DMS 273 (cell line): ENCODE measurements around the gene GRN.
"Not testable (repeated sequence)": the region's sequence is repeated elsewhere in the genome, so short reads cannot be mapped to it uniquely, and the experiment has no call there.

Source experiments
- DNase-seq: peaks from one replicate; lab custom pipeline; 2025; ENCODE audit not compliant: unreplicated experiment; lab: John Stamatoyannopoulos, UW

GRN gene

DNA sequence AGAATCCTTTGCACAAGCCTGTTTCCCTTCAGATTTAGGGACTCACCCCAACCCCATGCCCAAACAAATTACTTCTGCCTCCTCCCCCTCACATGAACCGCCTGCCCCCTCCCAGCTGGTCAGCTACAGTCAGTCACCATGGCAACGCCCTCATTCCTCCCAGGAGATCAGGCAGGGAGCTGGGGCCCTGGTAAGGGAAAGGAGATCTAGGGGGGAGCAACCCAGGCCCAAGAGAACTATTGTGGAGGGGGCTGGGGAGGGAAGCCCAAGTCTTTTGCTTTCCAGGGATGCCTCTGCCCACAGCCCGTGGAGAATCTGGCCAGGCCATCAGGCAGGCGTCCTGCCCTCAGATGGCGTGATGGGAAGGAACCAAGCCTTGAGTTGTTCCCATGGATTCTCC is 15.7 kb downstream of the GRN start:
- peak; percentile 67 for DNase-seq

DNA sequence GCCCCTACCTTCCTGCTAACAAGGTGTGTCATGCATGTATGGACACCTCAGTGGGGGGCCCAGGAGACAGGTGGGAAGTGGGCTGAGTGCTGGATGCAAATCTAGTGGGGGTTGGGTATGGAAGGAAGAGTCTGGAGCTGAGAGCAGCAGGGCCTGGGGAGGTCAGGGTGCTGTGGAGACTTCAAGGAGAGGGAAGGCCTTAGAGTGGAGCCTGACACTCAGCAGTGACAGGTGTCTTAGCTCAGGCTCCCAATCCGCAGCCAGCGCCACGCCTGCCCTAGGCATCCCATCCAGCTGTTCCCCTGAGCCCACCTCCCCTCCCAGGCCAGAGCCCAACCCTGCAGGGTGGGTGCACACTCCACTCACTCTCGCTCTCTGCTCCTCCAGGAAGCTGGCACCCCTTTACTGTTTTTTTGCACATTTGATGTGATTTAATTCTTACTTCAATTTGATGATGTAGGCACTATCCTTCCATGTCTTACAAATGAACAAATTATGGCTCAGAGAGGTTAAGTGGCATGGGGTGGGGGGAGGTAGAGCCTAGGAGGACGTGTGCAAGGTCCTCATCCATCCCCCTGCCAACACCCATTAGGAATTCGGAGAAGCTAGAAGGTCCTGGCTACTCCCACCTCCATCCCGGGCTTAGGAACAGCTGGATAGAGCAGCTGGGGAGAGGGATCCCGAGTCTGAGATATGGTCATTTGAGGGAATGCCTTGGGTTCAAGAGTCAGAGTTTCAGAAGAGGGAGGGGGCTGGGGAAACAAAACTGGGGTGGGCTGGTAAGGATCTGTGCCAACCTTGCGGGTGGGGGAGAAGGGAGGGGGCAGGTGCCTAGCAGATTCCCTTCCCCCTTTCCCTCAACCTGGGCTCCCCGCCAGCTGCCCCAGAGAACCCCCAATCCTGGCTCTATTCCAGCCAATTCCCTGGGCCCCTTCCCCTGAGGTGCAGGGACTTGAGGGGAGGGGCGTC is 16.5 kb downstream of the GRN start:
- DNase-seq = peak; percentile 68

DNA sequence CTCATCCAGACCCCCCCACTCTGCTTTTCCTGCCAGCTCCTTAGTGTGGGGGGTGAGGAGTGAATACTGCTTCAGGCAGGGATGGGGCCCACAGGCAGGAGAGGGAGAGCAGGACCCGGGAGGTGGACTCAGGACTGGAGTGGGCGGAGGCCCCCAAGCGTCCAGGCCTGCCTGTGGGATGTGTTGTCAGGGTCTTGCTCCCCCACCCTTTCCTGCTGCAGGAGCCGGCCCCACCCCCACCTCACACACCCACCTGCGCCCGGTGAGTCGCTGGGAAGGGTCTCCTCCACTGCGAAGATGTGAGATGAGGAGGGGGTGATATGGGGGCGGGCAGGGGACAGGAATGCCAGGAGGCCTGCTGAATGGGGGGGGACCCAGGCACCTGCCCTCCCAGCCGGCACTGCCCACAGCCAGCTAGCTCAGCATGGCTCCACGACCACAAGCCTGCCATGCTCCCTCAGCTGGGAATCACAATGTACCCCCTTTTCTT is 17.4 kb downstream of the GRN start:
- DNase-seq = no peak

DNA sequence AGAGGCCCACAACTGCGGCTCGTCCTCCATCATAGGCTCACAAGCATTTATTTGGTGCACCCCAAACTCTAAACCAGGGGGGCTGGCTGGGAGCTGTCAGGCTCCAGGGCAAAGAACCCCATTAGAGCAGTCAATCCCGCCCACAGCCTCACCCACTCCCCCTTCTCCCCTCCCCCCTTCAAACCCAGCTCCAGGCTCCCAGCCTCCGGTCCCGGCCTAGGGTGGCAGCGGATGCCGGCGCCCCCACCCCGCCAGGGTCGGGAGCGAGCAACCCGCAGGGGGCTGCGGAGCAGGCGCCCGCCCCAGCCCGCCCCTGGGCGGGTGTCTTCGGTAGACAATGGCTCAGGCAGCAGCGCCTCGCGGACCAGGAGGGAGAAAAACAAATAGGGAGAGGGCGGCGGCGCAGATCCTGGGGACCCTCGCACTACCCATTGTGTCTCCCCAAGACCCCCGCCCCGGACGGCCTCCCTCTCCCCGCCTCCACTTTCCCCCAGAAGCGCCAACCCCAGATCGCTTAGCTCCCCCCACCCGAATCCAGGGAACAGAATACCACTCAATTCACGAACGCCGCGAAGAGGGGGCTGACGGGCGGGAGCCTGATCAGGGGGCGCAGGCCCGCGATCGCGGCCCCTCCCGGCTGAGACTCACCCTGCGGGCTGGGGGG is 18.0 kb downstream of the GRN start:
- peak; percentile 71 for DNase-seq

DNA sequence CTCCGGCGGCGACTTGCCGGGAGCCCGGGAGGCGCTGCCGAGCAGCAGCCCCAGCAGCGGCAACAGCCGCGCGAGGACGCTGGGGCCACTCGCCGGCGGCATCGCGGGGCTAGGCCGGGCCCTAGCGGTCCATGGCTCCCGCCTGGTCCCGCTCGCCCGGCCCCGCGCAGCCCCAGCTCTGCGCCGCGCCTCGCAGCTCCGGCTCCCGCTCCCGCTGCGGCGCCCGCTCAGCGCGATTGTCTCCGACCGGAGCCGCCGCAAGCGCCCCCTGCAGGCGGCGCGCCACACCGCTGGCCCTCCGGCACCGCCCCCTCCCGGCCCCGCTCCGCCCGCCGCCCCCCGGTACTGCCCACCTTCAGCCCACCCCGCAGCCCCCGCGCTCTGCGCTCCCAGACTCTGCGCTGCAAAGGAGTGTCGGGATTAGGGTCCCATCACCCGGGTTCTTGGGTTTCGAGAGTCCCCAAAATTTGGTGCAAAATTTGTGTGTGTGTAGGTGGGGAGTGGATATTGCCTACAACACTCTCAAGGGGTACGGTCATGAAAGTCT is 18.6 kb downstream of the GRN start, which contains the start of gene FAM171A2:
Gene FAM171A2, minus strand, starts transcription at position 241 of the 547 bp plus-strand sequence. Its CDS starts 139 bp downstream, at position 102.
- DNase-seq = peak; percentile 90

DNA sequence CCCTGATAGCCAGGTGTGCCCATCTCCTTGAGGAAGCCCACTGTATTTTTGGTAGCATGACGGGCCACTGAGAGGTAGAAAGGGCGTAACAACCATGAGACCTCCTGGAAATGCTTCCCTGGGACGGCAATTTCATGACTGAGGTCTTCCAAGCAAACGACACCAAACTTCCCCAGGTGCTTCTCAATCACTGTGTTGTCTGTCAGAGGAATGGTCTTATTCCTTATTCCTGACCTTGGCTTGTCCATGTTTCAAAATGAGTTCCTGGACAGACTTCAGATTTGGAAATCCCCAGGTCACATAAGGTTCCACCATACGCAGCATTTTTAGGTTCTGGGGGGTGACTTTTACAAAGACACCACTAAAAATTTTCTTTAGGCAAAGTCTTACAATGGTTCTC is 19.9 kb downstream of the GRN start:
- not testable (repeated sequence) for DNase-seq

DNA sequence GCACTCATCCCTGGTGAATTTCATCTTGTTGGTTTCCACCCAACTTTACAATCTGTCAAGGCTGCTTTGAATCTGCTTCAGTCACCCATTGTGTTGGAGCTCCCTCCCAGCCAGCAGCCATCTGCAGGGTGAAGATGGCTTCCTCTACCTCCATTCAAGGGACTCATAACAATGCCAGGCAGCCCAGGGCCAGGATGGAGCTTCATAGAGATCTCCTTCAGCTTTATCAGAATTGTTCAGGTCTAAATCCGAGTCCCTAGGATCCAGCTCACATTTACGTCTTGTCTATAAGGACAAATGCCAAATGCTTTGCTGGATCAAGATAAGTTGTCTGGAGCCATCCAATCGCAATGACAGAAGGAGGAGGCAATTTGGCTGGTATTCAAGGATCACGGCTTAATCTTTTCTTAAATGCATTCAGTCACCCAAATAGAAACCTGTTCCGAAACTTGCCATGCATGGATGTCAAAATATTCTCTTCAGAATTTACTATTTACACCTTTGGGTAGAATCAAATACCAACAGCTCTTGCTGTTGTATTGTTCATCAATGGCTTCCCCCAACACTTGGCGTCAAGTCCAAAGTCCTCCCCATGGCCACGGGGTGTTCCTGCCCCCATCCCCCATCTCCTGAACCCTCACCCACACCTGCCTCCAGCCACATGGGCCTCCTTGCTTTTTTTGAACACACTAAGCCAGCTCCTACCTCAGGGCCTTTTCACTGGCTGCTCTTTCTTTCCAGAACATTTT is 22.3 kb downstream of the GRN start:
- peak; percentile 62 for DNase-seq

DNA sequence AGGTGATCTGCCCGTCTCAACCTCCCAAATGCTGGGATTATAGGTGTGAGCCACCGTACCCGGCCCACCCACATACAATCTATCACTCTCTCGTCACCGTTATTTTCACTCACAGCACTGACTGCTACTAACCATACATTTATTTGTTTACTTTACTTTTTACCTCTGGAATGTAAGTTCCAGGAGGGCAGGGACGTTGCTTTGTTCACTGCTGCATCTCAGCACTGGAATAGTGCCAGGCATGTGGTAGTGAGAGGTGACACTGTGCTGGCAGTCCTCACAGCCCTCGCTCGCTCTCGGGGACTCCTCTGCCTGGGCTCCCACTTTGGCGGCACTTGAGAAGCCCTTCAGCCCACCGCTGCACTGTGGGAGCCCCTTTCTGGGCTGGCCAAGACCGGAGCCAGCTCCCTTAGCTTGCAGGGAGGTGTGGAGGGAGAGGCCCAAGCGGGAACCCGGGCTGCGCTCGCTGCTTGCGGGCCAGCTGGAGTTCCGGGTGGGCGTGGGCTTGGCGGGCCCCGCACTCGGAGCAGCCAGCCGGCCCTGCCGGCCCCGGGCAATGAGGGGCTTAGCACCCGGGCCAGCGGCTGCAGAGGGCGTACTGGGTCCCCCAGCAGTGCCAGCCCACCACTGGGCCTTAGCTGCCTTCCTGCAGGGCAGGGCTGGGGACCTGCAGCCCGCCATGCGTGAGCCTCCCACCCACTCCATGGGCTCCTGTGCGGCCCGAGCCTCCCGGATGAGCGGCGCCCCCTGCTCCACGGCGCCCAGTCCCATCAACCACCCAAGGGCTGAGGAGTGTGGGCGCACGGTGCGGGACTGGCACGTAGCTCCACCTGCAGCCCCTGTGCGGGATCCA is 23.5 kb downstream of the GRN start:
- DNase-seq = not testable (repeated sequence)

DNA sequence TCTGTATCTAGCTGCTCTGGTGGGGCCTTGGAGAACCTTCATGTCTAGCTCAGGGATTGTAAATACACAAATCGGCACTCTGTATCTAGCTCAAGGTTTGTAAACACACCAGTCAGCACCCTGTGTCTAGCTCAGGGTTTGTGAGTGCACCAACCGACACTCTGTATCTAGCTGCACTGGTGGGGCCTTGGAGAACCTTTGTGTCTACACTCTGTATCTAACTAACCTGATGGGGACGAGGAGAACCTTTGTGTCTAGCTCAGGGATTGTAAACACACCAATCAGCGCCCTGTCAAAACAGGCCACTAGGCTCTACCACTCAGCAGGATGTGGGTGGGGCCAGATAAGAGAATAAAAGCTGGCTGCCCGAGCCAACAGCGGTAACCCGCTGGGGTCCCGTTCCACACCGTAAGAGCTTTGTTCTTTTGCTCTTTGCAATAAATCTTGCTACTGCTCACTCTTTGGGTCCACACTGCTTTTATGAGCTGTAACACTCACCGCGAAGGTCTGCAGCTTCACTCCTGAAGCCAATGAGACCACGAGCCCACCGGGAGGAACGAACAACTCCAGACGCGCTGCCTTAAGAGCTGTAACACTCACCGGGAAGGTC is 24.4 kb downstream of the GRN start:
- not testable (repeated sequence) for DNase-seq

DNA sequence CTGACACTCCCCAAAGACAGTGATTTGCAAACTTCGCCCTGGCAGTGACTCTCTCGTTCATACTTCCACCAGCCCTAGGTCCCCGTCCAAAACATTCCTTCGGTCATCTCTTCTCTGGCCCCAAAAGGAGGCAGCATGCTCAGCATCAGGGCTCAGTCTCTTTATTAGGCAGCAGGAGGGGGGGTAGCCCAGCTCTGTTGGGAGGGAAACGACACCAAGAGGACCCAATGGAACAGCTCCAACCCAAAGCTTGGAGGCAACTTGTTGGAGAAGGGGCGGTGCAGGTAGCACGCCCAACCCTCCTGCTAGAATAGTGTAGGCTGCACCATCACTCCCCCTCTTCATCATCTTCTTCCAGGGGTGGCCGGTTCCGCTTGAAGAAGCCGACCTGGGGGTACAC is 26.9 kb downstream of the GRN start:
- no peak for DNase-seq

DNA sequence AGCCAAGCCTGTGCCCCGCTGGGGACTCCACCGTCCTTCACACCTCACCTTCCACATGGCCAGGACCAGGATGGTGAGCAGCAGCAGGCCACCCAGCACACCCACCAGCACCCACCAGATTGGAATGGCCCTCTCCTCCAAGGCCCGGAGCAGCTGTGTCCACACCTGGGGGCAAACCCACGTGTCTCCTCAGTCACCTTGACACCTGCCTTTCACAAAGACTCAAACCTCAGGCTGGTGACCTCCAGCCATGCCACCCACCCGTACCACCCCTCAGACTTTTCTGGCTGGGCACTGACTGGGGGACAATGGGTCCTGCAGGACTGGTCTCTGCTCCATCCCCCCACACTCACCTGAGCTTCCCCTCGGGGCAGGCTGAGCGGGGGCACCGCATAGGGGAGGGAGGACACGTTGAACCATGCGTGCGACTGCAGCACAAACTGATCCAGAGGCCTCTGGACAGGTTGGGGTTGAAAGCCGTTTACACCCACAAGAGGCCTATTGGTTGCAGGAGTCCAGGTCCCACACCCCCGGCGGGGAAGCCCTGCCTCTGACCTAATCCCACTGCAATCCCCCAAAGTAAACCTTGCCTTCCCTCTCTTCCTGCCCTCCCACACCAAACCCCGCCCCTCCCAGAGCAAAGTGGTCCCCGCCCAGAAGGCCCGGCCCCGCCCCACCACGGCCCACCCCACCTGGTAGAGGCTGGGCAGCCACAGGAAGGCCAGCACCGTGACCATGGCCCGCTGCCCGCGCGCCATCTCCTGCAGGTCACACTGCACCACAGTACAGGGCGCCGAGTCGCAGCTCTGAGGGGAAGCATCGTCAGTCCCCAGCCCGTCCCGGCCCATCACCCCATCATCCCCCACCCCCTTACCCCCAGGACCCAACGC is 29.4 kb downstream of the GRN start:
- DNase-seq = no peak

DNA sequence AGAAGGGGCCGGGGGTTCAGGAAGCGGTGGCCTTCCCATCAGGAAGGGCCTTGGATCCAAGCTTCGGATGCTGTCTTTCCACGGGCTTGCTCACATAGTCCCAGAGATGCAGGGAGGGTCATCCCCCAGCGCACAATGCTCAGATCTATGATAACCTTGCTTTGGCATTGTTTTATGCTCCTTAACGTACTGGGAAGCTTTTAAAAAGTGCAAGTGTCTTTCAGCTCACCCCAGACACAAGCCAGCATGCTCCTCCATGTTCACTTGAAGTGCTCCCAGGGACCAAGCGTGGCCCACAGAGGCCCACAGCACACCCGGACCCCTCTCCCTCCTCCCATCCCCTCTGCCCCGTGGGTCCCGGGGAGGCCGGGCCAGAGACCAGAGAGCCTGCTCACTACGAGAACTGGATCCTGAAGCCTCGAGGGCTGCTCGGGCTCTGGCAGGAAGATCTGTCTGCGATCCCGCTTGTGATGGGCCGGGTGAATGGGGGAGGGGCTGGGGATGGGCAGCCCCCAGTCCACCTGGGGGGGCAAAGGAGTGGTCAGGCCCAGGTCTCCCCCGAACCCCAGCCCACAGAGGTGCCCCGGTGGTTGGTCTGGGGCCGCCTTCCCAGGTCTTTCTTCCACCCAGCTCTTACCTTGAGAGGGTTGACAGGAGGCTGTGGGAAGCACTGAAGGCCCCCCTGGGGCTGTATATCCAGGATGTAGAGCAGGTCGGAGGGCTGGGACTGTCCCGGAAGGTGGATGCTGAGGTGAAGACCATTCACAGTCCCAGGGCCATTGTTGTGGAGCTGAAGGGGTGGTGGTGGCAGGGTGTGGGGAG is 30.3 kb downstream of the GRN start:
- DNase-seq = no peak

DNA sequence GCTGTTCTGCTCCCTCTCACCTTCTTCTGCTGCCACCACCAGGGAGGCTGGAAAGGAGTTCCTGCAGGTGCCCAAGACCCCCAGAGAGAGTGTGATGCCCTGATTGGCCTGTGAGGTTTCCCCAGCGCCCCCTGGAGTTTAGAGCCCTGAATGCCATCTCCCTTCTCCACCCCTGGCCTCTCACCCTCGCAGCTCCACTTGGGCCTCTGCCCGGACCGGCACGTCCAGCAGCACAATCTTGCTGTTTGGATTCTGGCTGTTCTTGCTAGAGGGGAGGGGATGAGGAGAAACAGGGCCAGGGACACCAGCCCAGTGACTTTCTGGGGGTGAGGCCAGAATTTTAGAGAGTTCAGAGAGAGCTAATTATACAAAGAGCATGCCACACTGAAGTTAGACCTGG is 31.0 kb downstream of the GRN start:
- peak; percentile 56 for DNase-seq

DNA sequence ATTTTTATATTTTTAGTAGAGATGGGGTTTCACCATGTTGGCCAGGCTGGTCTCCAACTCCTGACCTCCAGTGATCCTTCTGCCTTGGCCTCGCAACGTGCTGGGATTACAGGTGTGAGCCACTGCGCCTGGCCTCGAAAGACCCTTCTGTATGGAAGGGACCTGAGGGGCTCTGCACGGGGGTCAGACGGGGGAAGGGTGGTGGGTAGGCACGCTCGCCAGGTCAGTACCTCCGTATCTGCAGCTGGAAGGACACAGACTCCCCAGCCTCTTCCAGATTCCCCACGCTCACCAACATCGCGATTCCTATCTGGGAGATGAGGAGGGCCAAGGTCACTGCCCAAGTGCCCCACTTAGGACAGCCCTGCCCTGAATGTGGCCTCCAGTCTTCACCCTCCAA is 31.7 kb downstream of the GRN start:
- DNase-seq = no peak

DNA sequence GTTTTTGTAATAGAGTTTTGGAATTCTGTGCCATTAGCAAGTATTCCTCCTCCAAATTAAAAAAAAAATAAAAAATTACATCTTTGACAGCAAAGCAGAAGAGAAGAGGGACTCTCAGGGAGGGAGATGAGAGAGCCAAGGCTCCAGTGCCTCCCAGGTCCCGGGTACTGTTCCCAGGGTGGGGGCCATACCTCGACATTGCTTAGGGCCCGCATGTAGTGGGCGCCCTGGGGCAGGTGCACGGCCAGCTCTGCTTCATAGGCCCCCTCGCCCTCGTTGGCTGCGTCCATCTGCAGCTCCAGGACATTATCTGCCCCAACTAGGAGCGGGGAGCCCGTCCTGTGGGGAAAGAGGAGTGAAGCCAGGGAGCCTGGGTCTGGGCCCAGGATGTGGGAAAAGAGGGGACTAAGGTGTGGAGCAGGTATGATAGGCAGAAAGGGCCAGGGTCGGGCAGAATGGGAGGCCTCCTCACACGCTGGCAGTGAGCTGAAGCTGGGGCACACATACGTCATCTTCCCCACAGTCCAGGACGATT is 33.1 kb downstream of the GRN start:
- DNase-seq = no peak

DNA sequence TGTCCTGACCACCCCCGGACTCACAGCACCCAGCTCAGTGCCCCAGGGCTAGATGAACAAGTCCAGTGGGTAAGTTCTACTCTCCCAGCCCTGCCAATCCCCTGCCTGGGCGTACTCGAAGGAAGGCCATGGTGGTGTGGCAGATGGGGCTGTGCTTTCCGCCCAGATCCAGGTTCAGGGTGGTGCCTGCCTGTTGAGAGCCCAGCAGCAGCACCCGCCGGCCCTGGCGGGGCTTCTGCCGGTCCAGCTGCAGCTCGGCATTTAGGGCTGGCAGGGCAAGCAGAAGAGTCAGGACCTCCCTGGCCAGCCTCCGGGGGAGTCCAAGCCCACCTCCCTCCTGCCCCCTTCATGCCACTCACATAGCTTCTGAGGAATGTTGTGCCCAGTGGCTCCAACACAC is 34.8 kb downstream of the GRN start:
- DNase-seq = no peak

DNA sequence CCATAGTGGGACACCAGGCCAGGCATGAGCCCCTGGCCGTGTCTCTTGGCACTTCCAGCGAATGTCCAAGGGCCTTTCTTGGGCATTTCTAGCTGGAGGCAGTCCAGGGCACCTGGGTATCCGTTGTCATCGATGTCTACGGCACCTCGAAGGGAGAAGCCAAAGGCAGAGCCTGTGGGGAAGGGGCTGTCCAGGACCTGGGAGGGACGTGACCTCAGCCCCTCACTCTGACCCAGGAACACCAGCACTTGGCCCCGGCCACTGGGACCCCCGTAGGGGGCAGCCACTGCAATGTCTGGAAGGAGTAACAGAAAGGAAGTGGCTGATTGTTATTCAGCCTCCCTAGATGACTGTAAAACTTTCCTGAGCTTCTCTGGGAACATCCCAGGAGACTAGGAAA is 35.7 kb downstream of the GRN start:
- no peak for DNase-seq
